DOHH2 (cell line): ENCODE data around the gene FN3KRP.
A peak's percentile ranks its signal among the peaks of the same experiment; 100 is the strongest.

Experiments
- H3F3A ChIP-seq: fragments of 200-600 bp; sonication (generic), shearing (Covaris generic); 2 replicates; pipeline ENCODE4 v1.6.0; 2016; ENCODE audit warnings: antibody characterized with exemption, mild to moderate bottlenecking; ENCODE audit not compliant: control insufficient read depth, insufficient read depth
- H3K27ac ChIP-seq: fragments of 200-600 bp; sonication (generic); 2 replicates; pipeline ENCODE4 v1.5.1; 2014; ENCODE audit warnings: low read depth, mild to moderate bottlenecking, low read length, moderate library complexity
- H3K27me3 ChIP-seq: fragments of 200-600 bp; sonication (generic); 2 replicates; pipeline ENCODE4 v1.6.1; 2014; ENCODE audit warnings: mild to moderate bottlenecking, low read length, mixed read lengths; ENCODE audit not compliant: control insufficient read depth
- H3K36me3 ChIP-seq: fragments of 200-600 bp; sonication (generic); 2 replicates; pipeline ENCODE4 v1.6.1; 2014; ENCODE audit warnings: mild to moderate bottlenecking, low read length, moderate library complexity, mixed read lengths; ENCODE audit not compliant: control insufficient read depth
- H3K4me1 ChIP-seq: fragments of 200-600 bp; sonication (generic); 2 replicates; pipeline ENCODE4 v1.6.1; 2014; ENCODE audit warnings: mild to moderate bottlenecking, low read length, mixed read lengths; ENCODE audit not compliant: control insufficient read depth
- H3K4me2 ChIP-seq: fragments of 200-600 bp; sonication (generic); 2 replicates; pipeline ENCODE4 v1.6.0; 2014; ENCODE audit warnings: mild to moderate bottlenecking, low read length, moderate library complexity
- H3K4me3 ChIP-seq: fragments of 200-600 bp; sonication (generic); 2 replicates; pipeline ENCODE4 v1.5.1; 2014; ENCODE audit warnings: mild to moderate bottlenecking, low read length, mixed read lengths
- H3K79me2 ChIP-seq: fragments of 200-600 bp; sonication (generic); 2 replicates; pipeline ENCODE4 v1.6.1; 2014; ENCODE audit warnings: mild to moderate bottlenecking, low read length, mixed read lengths; ENCODE audit not compliant: control insufficient read depth
- H3K9me2 ChIP-seq: fragments of 200-600 bp; sonication (generic); replicated peaks from 2 replicates; pipeline ENCODE4 v1.6.1; 2014; ENCODE audit warnings: mild to moderate bottlenecking, low read length, mixed read lengths; ENCODE audit not compliant: control insufficient read depth
- H3K9me3 ChIP-seq: fragments of 200-600 bp; sonication (generic); 2 replicates; pipeline ENCODE4 v1.6.1; 2014; ENCODE audit warnings: antibody characterized with exemption, low read length, mixed read lengths; ENCODE audit not compliant: control insufficient read depth, insufficient read depth
- H4K20me1 ChIP-seq: fragments of 200-600 bp; sonication (generic); 2 replicates; pipeline ENCODE4 v1.6.0; 2014; ENCODE audit warnings: low read depth, mild to moderate bottlenecking, antibody characterized with exemption, low read length, moderate library complexity; ENCODE audit not compliant: control insufficient read depth, insufficient read depth
- CTCF ChIP-seq: fragments of 200-600 bp; sonication (generic); IDR thresholded peaks from one replicate; pipeline ENCODE4 v1.5.1; 2014; ENCODE audit warnings: antibody characterized with exemption, mild to moderate bottlenecking, low read depth, low read length; ENCODE audit not compliant: poor library complexity, severe bottlenecking
- EZH2phosphoT487 ChIP-seq: fragments of 200-600 bp; sonication (generic); IDR thresholded peaks from 2 replicates; pipeline ENCODE4 v1.6.1; 2017; ENCODE audit warnings: borderline replicate concordance, mild to moderate bottlenecking, antibody characterized with exemption, low read length, moderate library complexity, mixed read lengths

The FN3KRP gene

GRCh38 chr17:82716203-82717010, at the start of gene FN3KRP:
TSS of gene FN3KRP (plus strand) at chr17:82716706. CDS start at chr17:82716756, 50 bp downstream.
- no peaks in the 10 kb centered on the region for H4K20me1 ChIP-seq
- H3K4me1 ChIP-seq = peaks cover 13% of the 10 kb centered on the region
- H3K4me3 ChIP-seq = peak within 1 kb of the TSS; percentile 74
- H3K27me3 ChIP-seq = no peaks in the 10 kb centered on the region
- H3K36me3 ChIP-seq = peaks cover 20% of the 10 kb centered on the region
- H3F3A ChIP-seq = no peaks in the 10 kb centered on the region
- no peaks in the 10 kb centered on the region for H3K9me3 ChIP-seq
- TF ChIP-seq EZH2phosphoT487 = no peak
- no peak for TF ChIP-seq CTCF
- no peaks in the 10 kb centered on the region for H3K9me2 ChIP-seq
- H3K27ac ChIP-seq = 0 out of 2 replicates have a peak within 1 kb of the TSS, but pooled peaks have one; percentile 19
- peaks cover 19% of the 10 kb centered on the region for H3K79me2 ChIP-seq
- H3K4me2 ChIP-seq = peak within 1 kb of the TSS; percentile 95

DNA sequence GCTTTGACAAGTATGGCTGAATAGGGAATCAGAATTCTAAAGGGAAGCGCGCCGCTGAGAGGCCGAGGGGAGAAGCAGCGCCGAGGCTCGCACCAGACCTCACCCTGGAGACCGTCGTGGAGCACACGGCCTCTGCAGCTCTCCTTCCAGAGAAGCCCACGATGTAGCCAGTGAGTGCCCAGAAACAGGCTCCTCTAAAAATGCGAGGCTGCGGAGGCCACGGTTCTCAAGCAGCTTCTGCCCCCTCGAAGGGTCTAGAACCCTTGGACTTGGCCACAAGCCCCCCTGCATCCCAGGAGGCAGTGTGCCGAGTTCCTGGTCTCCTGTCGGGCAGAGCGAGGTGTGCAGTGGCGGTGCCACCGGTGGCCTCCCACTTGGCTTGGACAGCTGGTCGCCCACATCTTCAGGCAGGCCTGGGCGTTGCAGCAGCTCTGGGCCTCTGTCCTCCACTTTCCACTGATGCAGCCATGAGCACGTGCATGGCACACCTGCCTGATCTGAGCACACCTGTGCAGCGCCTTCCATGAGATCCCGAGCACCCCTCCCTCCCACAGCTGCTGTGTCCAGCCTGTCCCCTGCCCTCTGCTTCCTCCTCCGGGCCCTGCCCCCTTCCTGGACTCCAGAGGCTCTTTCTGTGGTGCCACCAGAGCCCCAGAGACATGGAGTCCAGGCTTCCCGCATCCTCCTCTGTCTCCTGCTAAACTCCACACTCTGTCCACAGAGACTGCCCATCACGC, 49.4 kb upstream of the FN3KRP start:
- Histone ChIP-seq H3K27me3 (no peaks in the 10 kb centered on the region), H3K36me3 (no peaks in the 10 kb centered on the region), H3F3A (no peaks in the 10 kb centered on the region), H4K20me1 (no peaks in the 10 kb centered on the region), H3K27ac (no peak overlapping the region), H3K4me1 (no peaks in the 10 kb centered on the region), H3K9me3 (peaks cover 2% of the 10 kb centered on the region; the same call in 1 of the 2 replicates), H3K9me2 (no peaks in the 10 kb centered on the region), H3K4me3 (no peak overlapping the region), H3K4me2 (no peak overlapping the region), H3K79me2 (no peaks in the 10 kb centered on the region)
- TF ChIP-seq EZH2phosphoT487 = no peak
- TF ChIP-seq CTCF = no peak

DNA sequence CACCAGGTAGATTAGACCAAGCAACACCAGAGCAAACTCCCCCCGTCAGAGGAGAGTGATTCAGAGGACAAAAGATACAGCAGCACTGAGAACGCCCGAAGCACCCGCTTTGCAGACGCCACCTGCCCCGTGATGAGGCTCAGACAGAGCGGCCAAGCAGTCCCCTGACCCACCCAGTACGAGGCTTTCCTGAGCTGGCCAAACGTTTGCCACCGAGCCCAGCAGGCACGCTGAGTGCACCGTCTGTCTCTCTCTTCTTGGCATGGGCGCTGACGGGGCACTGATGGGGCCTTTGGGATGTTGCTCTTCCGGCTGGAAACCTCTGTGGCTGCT, 48.9 kb upstream of the FN3KRP start:
- H3K36me3 ChIP-seq = no peaks in the 10 kb centered on the region
- H3F3A ChIP-seq = no peaks in the 10 kb centered on the region
- H3K9me2 ChIP-seq = no peaks in the 10 kb centered on the region
- no peak overlapping the region for H3K4me2 ChIP-seq
- H3K27ac ChIP-seq = no peak overlapping the region
- H4K20me1 ChIP-seq = no peaks in the 10 kb centered on the region
- H3K9me3 ChIP-seq = peaks cover 4% of the 10 kb centered on the region; the same call in 1 of the 2 replicates
- no peak overlapping the region for H3K4me3 ChIP-seq
- TF ChIP-seq CTCF = no peak
- no peak for TF ChIP-seq EZH2phosphoT487
- H3K4me1 ChIP-seq = no peaks in the 10 kb centered on the region
- H3K79me2 ChIP-seq = no peaks in the 10 kb centered on the region
- no peaks in the 10 kb centered on the region for H3K27me3 ChIP-seq
